ENCODE results near the gene CHIC2. TPM values are rescaled to one million over a fixed set of nuclear protein-coding genes. Genes with fewer than 3 reads are reported as not detected.

Gene CHIC2
- total RNA-seq, 6 experiments from 2014 or later: 23.5 to 30.2 (median 27.5) TPM

- Mint-ChIP-seq H3K27ac (peak overlapping the region; percentile 94), H3K4me3 (peak overlapping the region; percentile 93), H3K4me1 (ENCODE audit: low read depth) (peaks cover 76% of the 10 kb centered on the region), H3K36me3 (ENCODE audit: low read depth) (peaks cover 22% of the 10 kb centered on the region), H3K27me3 (ENCODE audit: insufficient read depth) (no peaks in the 10 kb centered on the region; the same call in 1 of the 2 replicates), H3K9me3 (no peaks in the 10 kb centered on the region)
- TF ChIP-seq CTCF (IDR thresholded peaks at IDR 0.05): no peak
- peak; percentile 75 for DNase-seq
These were observed 1.2 kb downstream of the CHIC2 start for GRCh38 chr4:54063229-54063628.

GRCh38 chr4:54062392-54062791 is 2.0 kb downstream of the CHIC2 start:
- Mint-ChIP-seq H3K9me3 (no peaks in the 10 kb centered on the region), H3K27me3 (ENCODE audit: insufficient read depth) (no peaks in the 10 kb centered on the region), H3K4me1 (ENCODE audit: low read depth) (peaks cover 80% of the 10 kb centered on the region), H3K36me3 (ENCODE audit: low read depth) (peaks cover 22% of the 10 kb centered on the region), H3K27ac (peak overlapping the region; percentile 94), H3K4me3 (peak overlapping the region; percentile 93)
- TF ChIP-seq CTCF (IDR thresholded peaks at IDR 0.05): no peak
- DNase-seq: no peak

- peaks cover 22% of the 10 kb centered on the region for H3K36me3 Mint-ChIP-seq (ENCODE audit: low read depth)
- H3K9me3 Mint-ChIP-seq: no peaks in the 10 kb centered on the region
- DNase-seq: no peak
- H3K4me1 Mint-ChIP-seq (ENCODE audit: low read depth): peaks cover 80% of the 10 kb centered on the region
- peak overlapping the region; percentile 93 for H3K4me3 Mint-ChIP-seq
- TF ChIP-seq CTCF (IDR thresholded peaks at IDR 0.05): no peak
- H3K27ac Mint-ChIP-seq: no peak overlapping the region
- no peaks in the 10 kb centered on the region for H3K27me3 Mint-ChIP-seq (ENCODE audit: insufficient read depth)
These were observed 2.5 kb downstream of the CHIC2 start for GRCh38 chr4:54061873-54062272.

GRCh38 chr4:54061067-54061466 is 3.3 kb downstream of the CHIC2 start:
- H3K27ac Mint-ChIP-seq: no peak overlapping the region
- TF ChIP-seq CTCF (IDR thresholded peaks at IDR 0.05): no peak
- H3K36me3 Mint-ChIP-seq (ENCODE audit: low read depth): peaks cover 22% of the 10 kb centered on the region
- H3K9me3 Mint-ChIP-seq: no peaks in the 10 kb centered on the region
- H3K4me1 Mint-ChIP-seq (ENCODE audit: low read depth): peaks cover 79% of the 10 kb centered on the region
- peak overlapping the region; percentile 93 for H3K4me3 Mint-ChIP-seq
- DNase-seq: no peak
- no peaks in the 10 kb centered on the region for H3K27me3 Mint-ChIP-seq (ENCODE audit: insufficient read depth)

- peak overlapping the region; percentile 51 for H3K4me3 Mint-ChIP-seq
- TF ChIP-seq CTCF (IDR thresholded peaks at IDR 0.05): no peak
These were observed 4.3 kb downstream of the CHIC2 start for GRCh38 chr4:54060116-54060515.

GRCh38 chr4:54058171-54058570 is 6.2 kb downstream of the CHIC2 start:
- peaks cover 22% of the 10 kb centered on the region for H3K36me3 Mint-ChIP-seq (ENCODE audit: low read depth)
- H3K27me3 Mint-ChIP-seq (ENCODE audit: insufficient read depth): no peaks in the 10 kb centered on the region
- H3K9me3 Mint-ChIP-seq: no peaks in the 10 kb centered on the region
- peaks cover 84% of the 10 kb centered on the region for H3K4me1 Mint-ChIP-seq (ENCODE audit: low read depth)
- H3K27ac Mint-ChIP-seq: no peak overlapping the region; the same call in 1 of the 2 replicates
- no peak for TF ChIP-seq CTCF (IDR thresholded peaks at IDR 0.05)
- no peak overlapping the region for H3K4me3 Mint-ChIP-seq
- no peak for DNase-seq

More at GRCh38 chr4:54060116-54060515, 4.3 kb downstream of the CHIC2 start:
- peak overlapping the region; percentile 0; the same call in 1 of the 2 replicates for H3K27ac Mint-ChIP-seq
- peaks cover 75% of the 10 kb centered on the region for H3K4me1 Mint-ChIP-seq (ENCODE audit: low read depth)
- H3K36me3 Mint-ChIP-seq (ENCODE audit: low read depth): peaks cover 26% of the 10 kb centered on the region
- no peaks in the 10 kb centered on the region for H3K27me3 Mint-ChIP-seq (ENCODE audit: insufficient read depth)
- no peak for DNase-seq
- H3K9me3 Mint-ChIP-seq: no peaks in the 10 kb centered on the region
